COLO668 (cell line): ENCODE results near the gene GALC.

Source experiments
- DNase-seq: peaks from one replicate; lab custom pipeline; 2025; ENCODE audit not compliant: unreplicated experiment; lab: John Stamatoyannopoulos, UW

Gene GALC

GRCh38 chr14:88007608-88008007, 14.6 kb upstream of the GALC start:
- DNase-seq, result no peak

- DNase-seq, result no peak
Measured at GRCh38 chr14:88005978-88006851, 13.2 kb upstream of the GALC start.

- no peak for DNase-seq
Measured at GRCh38 chr14:88005050-88005481, 12.1 kb upstream of the GALC start, which contains the start of gene GPR65. GPR65 (plus strand) TSS chr14:88005135; CDS start chr14:88010848, 5,713 bp downstream.

DNA sequence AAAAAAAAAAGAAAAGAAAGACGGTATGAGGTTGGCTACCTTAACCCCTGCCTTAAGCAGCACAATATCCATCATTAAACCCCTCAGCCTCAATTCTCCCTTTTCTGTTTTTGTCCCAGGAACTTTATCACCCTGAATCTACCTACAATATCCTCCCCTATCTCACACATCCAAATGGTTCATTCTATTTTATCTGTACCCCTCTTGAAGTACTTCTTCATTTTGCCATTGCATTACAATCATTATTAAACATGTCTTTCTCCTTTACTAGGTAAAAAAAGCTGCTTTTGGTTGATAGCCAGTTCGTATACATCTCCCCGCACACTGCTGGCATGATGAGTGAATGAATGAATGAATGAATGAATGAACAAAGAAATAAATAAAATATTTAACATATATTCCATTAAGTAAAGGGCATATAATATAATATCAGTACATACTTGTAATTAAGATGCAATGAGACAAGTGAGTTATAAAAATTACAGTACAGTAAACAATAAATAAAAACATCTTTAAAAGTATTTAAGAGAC, 11.6 kb upstream of the GALC start:
- DNase-seq, result no peak

GRCh38 chr14:88003425-88003824, 10.4 kb upstream of the GALC start:
- DNase-seq, result no peak

GRCh38 chr14:88002421-88003075, 9.6 kb upstream of the GALC start:
- DNase-seq, result no peak

DNA sequence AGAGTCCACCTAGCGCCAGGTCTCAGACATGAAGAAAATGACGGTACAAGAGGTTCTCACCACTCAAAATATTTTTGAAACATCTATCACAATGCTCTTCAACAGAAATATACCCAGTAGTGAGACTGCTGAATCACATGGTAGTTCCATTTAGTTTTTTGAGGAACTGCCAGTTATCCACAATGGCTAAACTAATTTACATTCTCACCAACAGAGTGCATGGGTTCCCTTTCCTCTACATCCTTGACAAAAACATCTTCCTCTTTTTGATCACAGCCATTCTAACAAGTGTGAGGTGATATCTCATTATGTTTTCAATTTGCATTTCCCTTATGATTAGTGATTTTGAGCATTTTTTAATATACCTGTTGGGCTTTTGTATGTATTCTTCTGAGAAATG, 6.3 kb upstream of the GALC start:
- DNase-seq, result no peak

GRCh38 chr14:87998482-87998881, 5.5 kb upstream of the GALC start:
- no peak for DNase-seq

DNA sequence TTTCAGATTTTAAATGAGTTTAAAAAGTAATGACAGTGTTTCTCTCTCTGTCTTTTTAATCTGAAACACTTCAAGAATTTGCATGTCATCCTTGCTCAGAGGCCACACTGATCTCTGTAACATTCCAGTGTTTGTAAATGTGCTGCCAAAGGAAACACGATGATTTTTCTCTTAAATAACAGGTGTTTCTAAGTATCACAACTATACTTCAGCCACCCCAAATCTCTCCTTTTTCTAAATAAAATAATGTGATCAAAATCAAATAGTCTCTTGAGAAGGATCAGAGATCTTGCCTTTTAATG, 3.3 kb upstream of the GALC start:
- no peak for DNase-seq

DNA sequence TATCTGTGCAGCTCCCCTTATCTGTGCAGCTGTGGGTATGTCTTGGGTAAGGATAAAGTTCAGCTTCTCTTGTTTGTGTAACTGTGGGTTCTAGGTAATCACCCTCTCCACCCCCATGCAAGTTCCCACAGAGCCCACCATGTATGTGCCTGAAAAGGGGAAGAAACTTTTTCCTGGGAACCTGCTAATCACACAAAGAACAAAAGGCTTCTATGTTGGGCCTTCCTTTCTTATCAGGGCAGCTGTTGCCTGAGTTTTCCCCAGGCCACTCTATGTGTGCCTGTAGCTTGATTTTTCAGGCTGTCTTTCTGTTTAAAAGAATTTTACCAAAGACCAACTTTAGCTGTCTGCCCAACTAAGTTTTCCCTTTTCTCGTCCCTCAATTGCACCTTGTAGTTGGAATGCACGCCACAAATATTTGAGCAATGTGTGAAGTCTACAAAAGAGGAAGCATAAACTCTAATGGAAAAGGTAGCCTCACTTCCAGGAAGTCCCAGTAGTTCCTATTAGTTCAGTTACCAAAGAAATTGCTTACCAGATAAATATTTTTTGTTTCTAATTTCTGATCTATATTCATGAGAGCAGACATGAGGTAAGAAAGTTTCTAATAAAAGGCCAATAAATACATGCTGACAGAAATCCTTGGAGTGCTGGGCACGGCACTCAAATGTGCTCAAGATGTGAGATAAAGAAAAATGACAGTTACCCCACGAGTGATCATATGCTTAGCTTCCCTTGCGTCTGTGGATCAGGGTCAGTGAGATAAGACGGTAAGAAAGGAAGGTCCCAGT, 2.7 kb upstream of the GALC start:
- no peak for DNase-seq

DNA sequence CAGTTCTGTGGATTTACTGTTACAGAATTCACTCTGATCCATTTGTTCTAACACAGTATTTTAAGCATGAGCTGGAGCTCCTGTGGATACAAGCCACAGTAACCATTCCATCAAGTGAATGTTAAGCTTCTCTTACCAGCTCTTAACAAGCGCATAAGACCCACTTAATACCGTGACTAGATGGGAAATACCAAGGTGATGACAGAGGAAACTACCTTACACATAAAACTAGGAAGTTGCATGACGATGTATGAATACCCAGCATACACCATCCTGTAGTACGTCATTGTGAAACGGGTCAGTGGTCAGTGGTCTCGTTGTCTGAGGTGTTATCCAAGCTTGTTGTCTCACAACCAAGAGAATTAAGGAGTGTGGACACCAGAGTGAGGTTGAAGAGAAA, 2.0 kb upstream of the GALC start:
- DNase-seq, result no peak

GRCh38 chr14:87992346-87992717, 650 bp downstream of the GALC start:
- DNase-seq, result no peak

DNA sequence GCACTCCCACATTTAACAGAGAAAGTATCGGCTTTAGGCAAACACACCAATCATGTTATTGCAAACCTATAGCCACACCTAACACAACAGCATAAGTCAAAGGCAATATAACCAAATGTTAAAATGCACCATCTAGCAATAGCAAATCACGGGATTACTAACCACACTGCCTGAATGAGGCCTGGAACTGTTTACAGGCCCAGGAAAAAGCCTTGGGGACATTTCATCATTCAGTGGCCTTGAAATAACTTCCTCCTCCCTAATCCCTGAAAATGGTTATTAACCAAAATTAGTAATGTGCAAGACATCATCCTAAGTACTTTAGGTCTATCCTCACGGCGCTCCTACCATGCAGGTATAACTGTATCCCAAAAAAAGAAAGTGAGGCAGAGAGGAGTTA, 2.3 kb downstream of the GALC start:
- no peak for DNase-seq

- no peak for DNase-seq
Measured at GRCh38 chr14:87989956-87990299, 3.1 kb downstream of the GALC start.

- DNase-seq, result no peak
Measured at GRCh38 chr14:87989221-87989955, 3.6 kb downstream of the GALC start.

GRCh38 chr14:87979689-87980088, 13.3 kb downstream of the GALC start:
- DNase-seq, result no peak

DNA sequence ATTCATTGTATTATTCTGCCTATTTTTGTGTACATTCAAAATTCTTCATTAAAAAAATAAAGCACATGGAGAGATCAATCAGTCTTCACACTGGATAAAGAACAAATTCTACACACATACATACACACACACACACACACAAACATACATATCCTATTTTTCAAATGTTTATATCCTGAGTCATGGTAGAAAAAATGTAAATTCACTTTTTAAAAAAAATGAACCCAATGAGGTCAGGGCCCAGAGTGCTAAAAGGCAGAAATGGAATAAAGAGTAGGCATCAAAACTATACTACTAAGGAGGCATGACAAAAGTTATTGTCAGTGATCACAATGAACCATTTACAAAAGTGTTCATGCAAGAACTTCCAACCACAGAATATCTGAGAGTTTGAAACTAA, 17.3 kb downstream of the GALC start:
- DNase-seq, result no peak

DNA sequence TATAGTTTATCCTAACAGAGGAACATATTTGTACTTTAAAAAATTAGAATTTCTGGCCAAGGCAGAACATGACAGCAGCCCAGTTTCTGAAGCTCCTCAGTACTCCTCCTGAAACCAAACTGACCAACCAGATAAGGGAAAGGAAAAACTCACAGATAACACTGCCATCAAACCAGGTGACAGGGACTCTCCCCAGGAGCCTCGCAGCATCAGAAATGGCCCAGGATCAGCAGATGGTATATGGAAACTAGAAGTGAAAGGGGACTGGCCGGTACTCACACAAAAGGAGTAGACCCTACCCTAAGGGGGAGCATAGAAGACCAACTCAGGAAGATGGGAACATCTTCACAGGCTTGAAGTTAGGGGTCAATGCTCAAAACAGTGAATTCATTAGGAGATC, 22.0 kb downstream of the GALC start:
- no peak for DNase-seq

DNA sequence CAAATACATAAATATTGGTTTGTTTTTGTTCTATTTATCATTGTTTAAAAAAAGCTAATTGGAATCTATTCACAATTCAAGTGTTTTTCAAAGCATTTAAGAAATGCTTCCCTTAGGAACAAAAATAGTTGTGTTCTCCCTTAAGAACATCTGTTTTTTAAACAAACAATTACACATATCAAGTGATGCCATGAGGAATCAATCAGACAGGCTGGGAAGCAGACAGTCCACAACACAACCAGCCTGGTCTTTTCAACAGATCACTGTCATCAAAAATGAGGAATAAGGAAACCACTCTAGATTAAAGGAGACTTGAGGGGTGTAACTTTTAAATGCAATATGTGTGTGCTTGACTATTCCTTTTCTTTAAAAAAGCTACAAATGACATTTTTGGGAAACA, 25.5 kb downstream of the GALC start:
- DNase-seq, result no peak

GRCh38 chr14:87966816-87967215, 26.2 kb downstream of the GALC start:
- DNase-seq, result no peak

DNA sequence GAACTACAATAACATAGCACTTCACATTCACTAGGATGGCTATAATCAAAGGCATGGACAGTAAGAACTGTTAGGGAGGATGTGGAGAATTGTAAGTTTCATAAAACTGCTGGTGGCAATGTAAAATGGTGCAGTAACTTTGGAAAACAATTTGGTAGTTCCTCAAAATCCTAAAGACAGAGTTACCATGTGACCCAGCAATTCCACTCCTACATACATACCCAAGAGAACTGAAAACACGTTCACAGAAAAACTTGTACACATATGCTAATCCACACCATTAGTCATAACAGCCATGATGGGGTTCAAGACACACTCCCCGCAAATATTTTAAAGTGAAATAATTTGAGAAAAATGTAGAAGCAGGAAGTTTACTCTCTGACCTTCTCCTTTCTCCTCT, 31.7 kb downstream of the GALC start:
- DNase-seq, result no peak
